Superior temporal gyrus (tissue), 1 donor: ENCODE data around the gene DDHD1.
"Not testable (repeated sequence)": the region's sequence is repeated elsewhere in the genome, so short reads cannot be mapped to it uniquely, and the experiment has no call there.

Experiments used
- DNase-seq: peaks from one replicate; pipeline ENCODE4 v3.0.0-alpha.2; 2016; ENCODE audit errors: extremely low spot score

DDHD1 gene

GRCh38 chr14:53152184-53152886 is 788 bp downstream of the DDHD1 start:
- peak; percentile 39 for DNase-seq

- DNase-seq, result peak; percentile 47
Measured at GRCh38 chr14:53151523-53152183, 1.5 kb downstream of the DDHD1 start.

GRCh38 chr14:53149668-53150316 is 3.3 kb downstream of the DDHD1 start:
- no peak for DNase-seq

- no peak for DNase-seq
Measured at GRCh38 chr14:53148671-53149070, 4.5 kb downstream of the DDHD1 start.

GRCh38 chr14:53147893-53148292 is 5.2 kb downstream of the DDHD1 start:
- DNase-seq, result no peak

- no peak for DNase-seq
Measured at GRCh38 chr14:53147208-53147607, 5.9 kb downstream of the DDHD1 start.

- DNase-seq, result no peak
Measured at GRCh38 chr14:53146739-53147138, 6.4 kb downstream of the DDHD1 start.

GRCh38 chr14:53144244-53144643 is 8.9 kb downstream of the DDHD1 start:
- DNase-seq, result no peak

- DNase-seq, result no peak
Measured at GRCh38 chr14:53140585-53140984, 12.5 kb downstream of the DDHD1 start.

- DNase-seq, result no peak
Measured at GRCh38 chr14:53137568-53138203, 15.4 kb downstream of the DDHD1 start.

GRCh38 chr14:53130491-53130890 is 22.6 kb downstream of the DDHD1 start:
- DNase-seq, result not testable (repeated sequence)

GRCh38 chr14:53128303-53129028 is 24.7 kb downstream of the DDHD1 start:
- no peak for DNase-seq

GRCh38 chr14:53127832-53128231 is 25.3 kb downstream of the DDHD1 start:
- no peak for DNase-seq

- DNase-seq, result no peak
Measured at GRCh38 chr14:53127151-53127550, 26.0 kb downstream of the DDHD1 start.

- DNase-seq, result no peak
Measured at GRCh38 chr14:53126731-53127130, 26.4 kb downstream of the DDHD1 start.

GRCh38 chr14:53124786-53125185 is 28.3 kb downstream of the DDHD1 start:
- DNase-seq, result no peak

GRCh38 chr14:53121419-53121818 is 31.7 kb downstream of the DDHD1 start:
- DNase-seq, result not testable (repeated sequence)

- DNase-seq, result not testable (repeated sequence)
Measured at GRCh38 chr14:53117479-53117878, 35.6 kb downstream of the DDHD1 start.

GRCh38 chr14:53113989-53114388 is 39.1 kb downstream of the DDHD1 start:
- no peak for DNase-seq

- DNase-seq, result no peak
Measured at GRCh38 chr14:53110096-53110495, 43.0 kb downstream of the DDHD1 start.

GRCh38 chr14:53109105-53110041 is 43.8 kb downstream of the DDHD1 start:
- DNase-seq, result no peak
